GM18499 (cell line): ENCODE data around the gene MAX.
A peak's percentile ranks its signal among the peaks of the same experiment; 100 is the strongest.
"Not testable (repeated sequence)": the region's sequence is repeated elsewhere in the genome, so short reads cannot be mapped to it uniquely, and the experiment has no call there.

Source experiments
- ATAC-seq: cut with Tn5 transposase; IDR thresholded peaks from one replicate; pipeline ENCODE4 v1.9.1; 2021; ENCODE audit warnings: moderate number of reproducible peaks; ENCODE audit not compliant: insufficient read depth, unreplicated experiment

The MAX gene

DNA sequence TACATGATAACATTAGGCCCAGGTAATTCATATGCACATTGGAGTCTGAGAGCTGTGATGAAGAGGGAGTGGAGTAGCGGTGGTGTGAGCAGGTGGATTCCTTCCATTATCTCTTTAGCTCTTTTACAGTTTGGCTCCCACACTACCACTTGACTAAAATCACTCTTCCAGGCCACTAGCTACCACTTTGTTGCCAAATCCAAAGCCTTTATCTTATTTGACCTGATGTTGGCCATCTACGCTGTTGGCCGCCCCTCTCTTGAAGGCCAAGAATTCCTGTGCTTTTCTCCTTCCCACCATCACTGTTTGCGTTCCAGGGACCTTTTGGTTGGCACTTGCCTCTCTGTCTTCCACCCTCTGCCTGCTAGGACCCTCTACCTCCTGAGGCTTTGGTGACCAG is 4.0 kb upstream of the MAX start:
- no peak for ATAC-seq

- no peak for ATAC-seq
These were observed 2.5 kb upstream of the MAX start for GRCh38 chr14:65104791-65105190.

GRCh38 chr14:65103150-65103760 is 938 bp upstream of the MAX start:
- no peak for ATAC-seq

- ATAC-seq, result peak; percentile 2
These were observed 481 bp downstream of the MAX start for GRCh38 chr14:65101631-65102440.

GRCh38 chr14:65100922-65101541 is 1.3 kb downstream of the MAX start:
- ATAC-seq, result no peak

DNA sequence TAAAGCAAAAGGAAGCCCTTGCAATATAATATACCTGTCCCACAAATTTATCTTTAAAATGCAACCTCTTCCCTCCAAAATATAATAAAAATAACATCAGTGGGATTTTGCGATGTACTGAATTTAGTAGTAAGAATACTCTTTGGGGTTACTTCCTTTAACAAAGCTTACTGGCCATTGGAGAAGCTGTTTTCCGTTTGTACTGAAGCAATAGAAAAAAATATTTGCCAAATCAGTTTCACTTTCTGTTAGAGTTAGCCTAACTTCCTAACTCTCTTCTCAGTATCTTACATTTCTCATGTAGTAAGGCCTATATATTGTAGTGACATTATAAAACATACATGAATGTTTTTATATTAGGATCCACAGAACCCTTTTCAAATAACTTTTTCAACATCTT is 3.7 kb downstream of the MAX start:
- no peak for ATAC-seq

- no peak for ATAC-seq
These were observed 5.8 kb downstream of the MAX start for GRCh38 chr14:65096323-65097089.

DNA sequence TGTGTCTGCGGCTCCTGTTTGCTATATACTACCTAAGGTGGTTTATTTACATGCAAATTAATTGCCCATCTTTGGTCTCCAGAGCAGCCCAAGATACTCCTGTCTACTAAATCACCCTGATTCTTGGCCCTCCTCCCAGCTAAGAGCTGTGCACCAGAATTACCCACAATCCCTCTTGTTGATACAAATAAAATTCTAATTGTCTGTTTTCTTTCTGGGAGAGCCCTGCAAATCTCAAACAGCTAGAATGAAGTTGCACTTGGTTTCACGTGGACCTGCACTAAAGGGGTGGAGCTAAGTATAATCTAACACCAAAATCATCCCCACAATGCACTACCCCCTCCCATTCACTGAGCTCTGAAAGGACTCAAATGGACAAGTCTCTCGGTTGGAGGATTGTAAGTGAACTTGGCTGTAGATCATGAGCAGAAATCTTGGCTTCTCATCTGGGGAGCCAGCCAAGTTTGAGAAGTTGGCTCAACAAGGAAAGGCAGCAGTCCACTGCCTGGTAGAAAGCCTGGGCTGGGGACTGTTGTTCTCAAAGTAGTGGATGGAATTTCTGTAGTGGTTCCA is 6.6 kb downstream of the MAX start:
- no peak for ATAC-seq

DNA sequence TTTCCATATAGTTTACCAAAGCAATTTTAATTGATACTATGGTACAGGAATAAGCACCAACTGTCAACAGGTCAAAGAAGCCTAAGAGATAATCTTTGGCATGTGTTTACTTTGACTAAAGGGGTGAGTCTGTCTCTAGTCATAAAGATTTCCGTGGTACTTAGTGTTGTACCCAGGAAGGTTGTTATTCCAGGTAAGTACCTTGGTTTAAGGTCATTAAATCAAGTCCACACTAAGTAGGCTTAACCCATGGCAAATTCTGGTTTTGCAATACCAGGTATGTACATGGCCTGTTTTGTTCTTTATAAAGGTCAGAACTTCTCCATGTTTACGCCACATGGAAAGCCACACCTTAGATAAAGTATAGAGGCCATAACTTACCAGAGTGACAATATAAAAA is 10.0 kb downstream of the MAX start:
- no peak for ATAC-seq

DNA sequence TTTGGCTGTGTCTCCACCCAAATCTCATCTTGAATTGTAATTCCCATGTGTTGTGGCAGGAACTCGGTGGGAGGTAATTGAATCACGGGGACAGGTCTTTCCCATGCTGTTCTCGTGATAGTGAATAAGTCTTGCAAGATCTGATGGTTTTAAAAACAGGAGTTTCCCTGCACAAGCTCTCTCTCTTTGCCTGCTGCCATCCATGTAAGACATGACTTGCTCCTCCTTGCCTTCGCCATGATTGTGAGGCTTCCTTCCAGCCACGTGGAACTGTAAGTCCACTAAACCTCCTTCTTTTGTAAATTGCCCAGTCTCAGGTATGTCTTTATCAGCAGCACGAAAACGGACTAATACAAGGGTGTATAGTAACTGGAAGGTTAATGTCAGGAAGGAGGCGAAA is 14.5 kb downstream of the MAX start:
- ATAC-seq, result not testable (repeated sequence)

DNA sequence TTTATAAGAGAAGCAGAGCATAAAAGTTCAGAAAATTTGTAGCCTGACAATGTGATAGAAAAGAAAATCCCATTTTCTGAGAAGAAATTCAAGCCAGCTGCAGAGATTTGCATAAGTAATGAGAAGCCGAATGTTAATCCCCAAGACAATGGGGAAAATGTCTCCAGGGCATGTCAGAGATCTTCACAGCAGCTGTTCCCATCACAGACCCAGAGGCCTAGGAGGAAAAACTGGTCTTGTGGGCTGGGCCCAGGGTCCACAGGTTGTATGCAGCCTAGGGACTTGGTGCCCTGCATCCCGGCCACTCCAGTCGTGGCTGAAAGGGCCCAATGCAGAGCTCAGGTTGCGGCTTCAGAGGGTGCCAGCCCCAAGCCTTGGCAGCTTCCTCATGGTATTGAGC is 15.6 kb downstream of the MAX start:
- ATAC-seq, result not testable (repeated sequence)

- no peak for ATAC-seq
These were observed 17.5 kb downstream of the MAX start for GRCh38 chr14:65084554-65085505.

DNA sequence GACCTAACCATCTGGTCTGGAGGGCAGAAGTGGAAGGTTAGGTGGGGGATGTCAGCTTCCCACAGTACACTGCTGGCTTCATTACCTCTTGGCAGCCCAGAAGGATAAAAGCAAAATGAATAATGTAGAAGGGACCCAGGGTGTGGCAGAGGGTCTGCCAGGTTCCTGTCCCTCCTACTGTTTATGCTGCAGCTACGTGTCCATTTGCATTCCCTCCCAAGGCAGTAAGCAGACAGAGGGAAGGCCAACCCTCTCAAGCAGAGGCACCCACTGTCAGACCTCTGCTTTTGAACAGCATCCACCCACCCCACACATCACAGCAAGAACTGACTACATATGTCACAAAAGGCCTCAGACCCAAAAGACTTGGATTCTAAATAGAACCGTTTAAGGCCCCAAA is 19.4 kb downstream of the MAX start:
- ATAC-seq, result no peak

DNA sequence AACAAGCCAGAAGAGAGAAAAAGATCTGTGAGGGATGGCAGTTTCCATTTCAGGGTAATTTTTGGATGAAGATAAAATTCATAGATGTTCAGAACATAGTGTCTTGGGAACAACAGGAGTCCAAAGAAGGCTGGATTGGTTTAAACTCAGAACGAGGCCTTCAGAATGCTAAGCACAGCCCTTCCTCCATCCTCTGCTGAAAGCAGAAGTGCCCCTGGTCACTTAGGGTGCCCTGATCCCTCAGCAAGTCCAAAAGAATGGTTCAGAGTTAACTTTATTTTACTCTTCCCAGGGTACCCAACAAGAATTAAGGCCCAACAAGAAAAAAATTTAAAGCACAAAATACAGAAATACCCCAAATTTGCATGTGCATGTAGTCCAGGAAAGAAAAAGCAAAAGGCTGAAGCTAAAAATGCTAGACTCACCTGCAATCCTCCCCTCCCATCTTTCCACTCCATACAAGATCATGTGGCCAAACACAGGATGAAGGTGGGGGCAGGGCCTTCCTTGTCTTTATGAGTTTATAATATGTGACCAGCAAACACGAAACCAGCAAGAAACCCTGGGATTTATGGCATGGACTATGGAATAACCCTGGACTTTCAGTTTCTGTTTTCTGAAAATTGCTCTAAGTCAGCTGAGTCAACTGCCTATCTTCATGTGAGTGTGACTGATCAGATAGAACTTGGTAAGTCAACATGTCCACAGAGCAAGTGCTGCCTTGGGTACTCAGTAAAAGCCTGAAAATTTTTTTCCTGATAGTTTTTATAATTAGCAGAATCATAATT is 21.2 kb downstream of the MAX start:
- ATAC-seq, result no peak

GRCh38 chr14:65079768-65080167 is 22.5 kb downstream of the MAX start:
- ATAC-seq, result no peak

DNA sequence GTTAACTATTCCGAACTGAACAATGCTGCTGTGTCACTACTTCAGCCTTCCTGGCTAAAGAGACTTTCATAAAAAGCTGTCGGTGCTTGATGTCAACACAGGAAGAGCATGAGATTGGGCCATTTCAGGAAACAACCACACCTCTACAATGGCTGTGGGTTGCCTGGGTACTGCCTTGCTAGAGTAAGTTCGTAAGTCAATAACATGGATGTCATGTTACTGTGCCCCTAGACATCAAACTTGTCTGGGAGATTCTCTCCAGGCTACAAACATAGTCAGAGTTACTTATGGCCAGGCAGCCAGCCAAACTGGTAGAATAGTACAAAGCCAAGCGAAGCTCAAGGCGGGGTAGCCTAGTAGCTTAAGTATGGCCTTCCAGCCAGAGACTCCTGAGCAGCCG is 23.1 kb downstream of the MAX start:
- ATAC-seq, result no peak

GRCh38 chr14:65077318-65077717 is 25.0 kb downstream of the MAX start:
- no peak for ATAC-seq

DNA sequence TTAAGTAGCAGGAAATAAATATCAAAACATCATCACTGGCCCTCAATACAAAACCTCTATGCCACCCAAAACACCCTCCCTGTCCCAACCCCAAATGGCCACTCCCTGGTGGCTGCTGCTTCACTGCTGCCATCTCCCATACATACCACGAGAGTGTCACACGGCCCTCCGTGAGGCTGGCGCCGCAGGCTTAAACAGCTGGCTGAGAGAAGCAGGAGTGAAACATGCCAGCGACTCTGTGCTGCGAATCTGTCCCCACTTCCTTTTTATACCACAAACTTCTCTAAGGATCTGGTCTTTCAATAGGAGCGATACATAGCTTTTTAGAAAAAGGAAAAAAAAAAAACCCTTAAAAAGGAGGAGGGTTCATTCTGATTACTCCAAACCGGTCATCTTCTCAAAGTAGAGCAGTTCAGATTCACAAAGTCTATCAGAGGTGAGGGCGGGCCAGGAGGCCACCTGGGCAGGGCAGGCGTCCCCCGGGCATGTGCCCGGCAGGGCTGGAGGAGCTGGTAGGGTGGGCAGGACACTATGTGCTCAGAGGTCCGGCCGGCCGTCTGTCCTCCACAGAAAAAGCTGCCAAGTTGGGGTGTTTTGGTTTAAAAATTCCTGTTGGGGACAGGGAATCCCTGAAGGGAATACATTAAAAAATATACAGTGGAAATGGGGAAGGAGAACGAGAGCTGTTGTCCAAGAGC is 26.5 kb downstream of the MAX start:
- no peak for ATAC-seq
